Ascending aorta (tissue), 2 donors: Measurements from ENCODE around the gene LAPTM4A. TPM values are rescaled to one million over a fixed set of nuclear protein-coding genes. Genes with fewer than 3 reads are reported as not detected.
"Not testable (repeated sequence)": the region's sequence is repeated elsewhere in the genome, so short reads cannot be mapped to it uniquely, and the experiment has no call there.

Experiments
- DNase-seq, 2 donors: peaks; one replicate each; pipeline ENCODE4 v3.0.0-alpha.2; 2019; ENCODE audit warnings: low spot score in 2 of 2
- H3K27ac ChIP-seq, 2 donors: fragments of 200-600 bp; sonication (generic); one replicate each; pipeline ENCODE4 v1.5.1; 2016 to 2017; ENCODE audit warnings: mild to moderate bottlenecking in 1 of 2
- H3K27me3 ChIP-seq: fragments of 200-600 bp; sonication (generic); one replicate; pipeline ENCODE4 v1.5.1; 2017
- H3K36me3 ChIP-seq, 2 donors: fragments of 200-600 bp; sonication (generic); one replicate each; pipeline ENCODE4 v1.5.1; 2016
- H3K4me1 ChIP-seq, 2 donors: fragments of 200-600 bp; sonication (generic); one replicate each; pipeline ENCODE4 v1.5.1; 2016 to 2017; ENCODE audit warnings: mild to moderate bottlenecking in 1 of 2
- H3K4me3 ChIP-seq, 2 donors: fragments of 200-600 bp; sonication (generic); one replicate each; pipeline ENCODE4 v1.5.1; 2016 to 2017; ENCODE audit warnings: mild to moderate bottlenecking in 1 of 2
- H3K9me3 ChIP-seq, 2 donors: fragments of 200-600 bp; sonication (generic); one replicate each; pipeline ENCODE4 v1.5.1; 2016
- CTCF ChIP-seq, 3 experiments: fragments of 200-600 bp in 2 of 3; fragments of 450-650 bp in 1 of 3; sonication (generic) in 2 of 3; IDR thresholded peaks; one replicate each; pipeline ENCODE4 v1.5.1; 2016 to 2019; ENCODE audit warnings: antibody characterized with exemption in 3 of 3, mild to moderate bottlenecking in 1 of 3, moderate library complexity in 1 of 3
- intact Hi-C: fragments of 100-400 bp; cut with DNase I; formaldehyde crosslinking; loops from one replicate; pipeline ENCODE4 v1.15.1; 2023
- total RNA-seq: library from RNA; depleted of rRNA; stranded (reverse); fragments of >200 nt; gene quantifications from one replicate; pipeline ENCODE4 v1.1.0, GENCODE V29; 2016

The LAPTM4A gene
- total RNA-seq, 1 donor from 2014 or later: 95.6 TPM

GRCh38 chr2:20048488-20049448 is 2.7 kb downstream of the LAPTM4A start:
- H3K4me3 ChIP-seq: peak overlapping the region; percentile 73 to 81
- intact Hi-C loops: loop anchor here (2.0 kb wide), 1 partner anchor 36 kb away; the partner anchor contains the start of gene MATN3
- DNase-seq: no peak
- no peaks in the 10 kb centered on the region for H3K9me3 ChIP-seq
- TF ChIP-seq CTCF (IDR thresholded peaks at IDR 0.05): no peak
- no peaks in the 10 kb centered on the region for H3K36me3 ChIP-seq
- peak overlapping the region; percentile 96 for H3K27ac ChIP-seq
- peaks cover 0 to 37% of the 10 kb centered on the region in 2 donors for H3K4me1 ChIP-seq
- no peaks in the 10 kb centered on the region for H3K27me3 ChIP-seq

GRCh38 chr2:20045712-20046292 is 5.6 kb downstream of the LAPTM4A start:
- H3K4me3 ChIP-seq, H3K9me3 ChIP-seq, H3K27me3 ChIP-seq, intact Hi-C loops, DNase-seq, H3K27ac ChIP-seq, H3K36me3 ChIP-seq: not testable (repeated sequence)
- H3K4me1 ChIP-seq: peaks cover 9 to 44% of the 10 kb centered on the region in 2 donors

- H3K27ac ChIP-seq: no peak overlapping the region
These were observed 6.7 kb downstream of the LAPTM4A start for GRCh38 chr2:20044778-20045177.

GRCh38 chr2:20042531-20042930 is 8.9 kb downstream of the LAPTM4A start:
- intact Hi-C loops: no loop called here
- H3K4me1 ChIP-seq: peaks cover 14 to 29% of the 10 kb centered on the region in 2 donors
- no peak overlapping the region for H3K4me3 ChIP-seq
- DNase-seq: no peak
- no peak overlapping the region for H3K27ac ChIP-seq
- H3K9me3 ChIP-seq: no peaks in the 10 kb centered on the region
- no peaks in the 10 kb centered on the region for H3K27me3 ChIP-seq
- H3K36me3 ChIP-seq: peaks cover 30 to 32% of the 10 kb centered on the region in 2 donors
- TF ChIP-seq CTCF (IDR thresholded peaks at IDR 0.05): no peak

More at GRCh38 chr2:20044778-20045177, 6.7 kb downstream of the LAPTM4A start:
- Histone ChIP-seq H3K4me1 (peaks cover 14 to 44% of the 10 kb centered on the region in 2 donors), H3K27me3 (no peaks in the 10 kb centered on the region), H3K36me3 (peaks cover 9 to 16% of the 10 kb centered on the region in 2 donors), H3K4me3 (no peak overlapping the region), H3K9me3 (no peaks in the 10 kb centered on the region)
- DNase-seq: no peak
- TF ChIP-seq CTCF (IDR thresholded peaks at IDR 0.05): no peak
- intact Hi-C loops: no loop called here

GRCh38 chr2:20040489-20041172 is 10.8 kb downstream of the LAPTM4A start:
- H3K9me3 ChIP-seq: no peaks in the 10 kb centered on the region
- H3K36me3 ChIP-seq: peaks cover 48 to 49% of the 10 kb centered on the region in 2 donors
- H3K27me3 ChIP-seq: no peaks in the 10 kb centered on the region
- DNase-seq: no peak
- intact Hi-C loops: no loop called here
- no peak for TF ChIP-seq CTCF (IDR thresholded peaks at IDR 0.05)
- no peak overlapping the region for H3K4me3 ChIP-seq
- no peak overlapping the region for H3K27ac ChIP-seq
- peaks cover 14 to 27% of the 10 kb centered on the region in 2 donors for H3K4me1 ChIP-seq
